ENCODE results near the gene MED26.

DNA sequence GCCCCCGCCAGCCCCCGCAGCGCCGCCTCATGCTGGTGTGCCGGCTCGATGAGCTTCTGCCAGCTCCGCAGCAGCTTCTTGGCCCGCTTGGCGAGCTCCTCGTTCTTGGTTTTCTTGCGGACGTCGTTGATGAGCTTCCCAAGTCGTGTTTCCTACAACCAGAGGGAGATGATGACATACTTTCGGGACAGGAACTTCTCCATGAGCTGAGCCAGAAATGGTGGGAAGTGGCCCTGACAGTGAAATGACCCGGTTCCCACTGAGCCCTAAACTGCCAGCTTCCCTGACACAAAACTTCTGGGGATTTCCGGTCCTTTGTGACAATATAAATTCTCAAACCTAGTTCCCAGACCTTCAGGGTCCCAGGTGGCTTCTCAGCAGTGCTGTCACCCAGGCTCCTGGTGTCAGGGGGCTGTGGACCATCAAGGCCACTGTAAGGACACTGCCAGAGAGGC lies 50.4 kb downstream of the MED26 start:
- TF ChIP-seq, protein P1, sequence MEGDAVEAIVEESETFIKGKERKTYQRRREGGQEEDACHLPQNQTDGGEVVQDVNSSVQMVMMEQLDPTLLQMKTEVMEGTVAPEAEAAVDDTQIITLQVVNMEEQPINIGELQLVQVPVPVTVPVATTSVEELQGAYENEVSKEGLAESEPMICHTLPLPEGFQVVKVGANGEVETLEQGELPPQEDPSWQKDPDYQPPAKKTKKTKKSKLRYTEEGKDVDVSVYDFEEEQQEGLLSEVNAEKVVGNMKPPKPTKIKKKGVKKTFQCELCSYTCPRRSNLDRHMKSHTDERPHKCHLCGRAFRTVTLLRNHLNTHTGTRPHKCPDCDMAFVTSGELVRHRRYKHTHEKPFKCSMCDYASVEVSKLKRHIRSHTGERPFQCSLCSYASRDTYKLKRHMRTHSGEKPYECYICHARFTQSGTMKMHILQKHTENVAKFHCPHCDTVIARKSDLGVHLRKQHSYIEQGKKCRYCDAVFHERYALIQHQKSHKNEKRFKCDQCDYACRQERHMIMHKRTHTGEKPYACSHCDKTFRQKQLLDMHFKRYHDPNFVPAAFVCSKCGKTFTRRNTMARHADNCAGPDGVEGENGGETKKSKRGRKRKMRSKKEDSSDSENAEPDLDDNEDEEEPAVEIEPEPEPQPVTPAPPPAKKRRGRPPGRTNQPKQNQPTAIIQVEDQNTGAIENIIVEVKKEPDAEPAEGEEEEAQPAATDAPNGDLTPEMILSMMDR (IDR thresholded peaks at IDR 0.05): no peak
- TF ChIP-seq POLR2AphosphoS5 (IDR thresholded peaks at IDR 0.05) (no peak), POLR2A (IDR thresholded peaks at IDR 0.05) (no peak)
